ENCODE results near the gene HHIPL1. TPM values are rescaled to one million over a fixed set of nuclear protein-coding genes. Genes with fewer than 3 reads are reported as not detected.

The HHIPL1 gene
- total RNA-seq, 1 donor from 2014 or later: 11.9 TPM

GRCh38 chr14:99681101-99681831 lies 36.3 kb downstream of the HHIPL1 start:
- Histone ChIP-seq H3K27ac (no peak overlapping the region), H3K4me3 (no peak overlapping the region), H3K4me1 (peaks cover 0 to 5% of the 10 kb centered on the region in 2 donors), H3K27me3 (no peaks in the 10 kb centered on the region), H3K9me3 (peaks cover 0 to 17% of the 10 kb centered on the region in 2 donors), H3K36me3 (no peaks in the 10 kb centered on the region)
- intact Hi-C loops (cut with DNase I): loop anchor here (5.0 to 10.0 kb wide), 2 partner anchors 291 to 864 kb away; no protein-coding TSS in a partner anchor
- peak in 1 of 2 donors; percentile 58 for DNase-seq (ENCODE audit: low spot score in 2 of 2)
- TF ChIP-seq, protein P1, sequence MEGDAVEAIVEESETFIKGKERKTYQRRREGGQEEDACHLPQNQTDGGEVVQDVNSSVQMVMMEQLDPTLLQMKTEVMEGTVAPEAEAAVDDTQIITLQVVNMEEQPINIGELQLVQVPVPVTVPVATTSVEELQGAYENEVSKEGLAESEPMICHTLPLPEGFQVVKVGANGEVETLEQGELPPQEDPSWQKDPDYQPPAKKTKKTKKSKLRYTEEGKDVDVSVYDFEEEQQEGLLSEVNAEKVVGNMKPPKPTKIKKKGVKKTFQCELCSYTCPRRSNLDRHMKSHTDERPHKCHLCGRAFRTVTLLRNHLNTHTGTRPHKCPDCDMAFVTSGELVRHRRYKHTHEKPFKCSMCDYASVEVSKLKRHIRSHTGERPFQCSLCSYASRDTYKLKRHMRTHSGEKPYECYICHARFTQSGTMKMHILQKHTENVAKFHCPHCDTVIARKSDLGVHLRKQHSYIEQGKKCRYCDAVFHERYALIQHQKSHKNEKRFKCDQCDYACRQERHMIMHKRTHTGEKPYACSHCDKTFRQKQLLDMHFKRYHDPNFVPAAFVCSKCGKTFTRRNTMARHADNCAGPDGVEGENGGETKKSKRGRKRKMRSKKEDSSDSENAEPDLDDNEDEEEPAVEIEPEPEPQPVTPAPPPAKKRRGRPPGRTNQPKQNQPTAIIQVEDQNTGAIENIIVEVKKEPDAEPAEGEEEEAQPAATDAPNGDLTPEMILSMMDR (IDR thresholded peaks at IDR 0.05): no peak

DNA sequence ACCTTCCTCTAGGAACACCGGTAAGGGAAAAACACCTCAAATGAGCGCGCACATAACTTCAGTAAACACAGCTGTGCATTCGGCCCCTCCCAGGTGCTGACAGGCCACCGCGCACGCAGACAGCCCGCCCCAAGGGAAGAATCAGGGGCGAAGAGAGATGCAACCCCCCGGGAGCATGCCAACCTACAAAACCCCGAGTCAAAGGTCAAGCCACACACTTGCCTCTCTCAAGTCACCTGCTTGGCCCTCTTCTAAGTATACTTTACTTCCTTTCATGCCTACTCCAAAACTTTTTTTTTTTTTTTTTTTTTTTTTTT lies 36.9 kb downstream of the HHIPL1 start:
- TF ChIP-seq, protein P1 (IDR thresholded peaks at IDR 0.05): no peak
- no peaks in the 10 kb centered on the region for H3K27me3 ChIP-seq
- no peak overlapping the region for H3K4me3 ChIP-seq
- intact Hi-C loops (cut with DNase I): loop anchor here (1.0 to 10.0 kb wide), 3 partner anchors 204 to 863 kb away; no protein-coding TSS in a partner anchor
- no peak overlapping the region for H3K27ac ChIP-seq
- peaks cover 0 to 5% of the 10 kb centered on the region in 2 donors for H3K4me1 ChIP-seq
- no peaks in the 10 kb centered on the region for H3K36me3 ChIP-seq
- peaks cover 0 to 17% of the 10 kb centered on the region in 2 donors for H3K9me3 ChIP-seq
- peak in 1 of 2 donors; percentile 48 for DNase-seq (ENCODE audit: low spot score in 2 of 2)

- intact Hi-C loops (cut with DNase I): loop anchor here (1.0 to 10.0 kb wide), 3 partner anchors 202 to 862 kb away; no protein-coding TSS in a partner anchor
- DNase-seq (ENCODE audit: low spot score in 2 of 2): peak in 1 of 2 donors; percentile 89
Measured at GRCh38 chr14:99682809-99683618, 38.1 kb downstream of the HHIPL1 start.

GRCh38 chr14:99683619-99684409 lies 38.9 kb downstream of the HHIPL1 start, which contains the start of gene CYP46A1:
Gene CYP46A1 (plus strand): TSS chr14:99684298. CDS start chr14:99684418, 120 bp downstream.
- peak; percentile 98 to 100 for DNase-seq (ENCODE audit: low spot score in 2 of 2)
- peak within 1 kb of the TSS; percentile 92 to 97 for H3K27ac ChIP-seq
- TF ChIP-seq, protein P1 (IDR thresholded peaks at IDR 0.05): no peak
- intact Hi-C loops (cut with DNase I): loop anchor here (1.0 to 10.0 kb wide), 8 partner anchors 47 to 861 kb away; partner anchors contain the start of genes CCNK, EML1 and YY1
- peaks cover 0 to 5% of the 10 kb centered on the region in 2 donors for H3K4me1 ChIP-seq
- H3K9me3 ChIP-seq: peaks cover 0 to 3% of the 10 kb centered on the region in 2 donors
- no peaks in the 10 kb centered on the region for H3K27me3 ChIP-seq
- peak within 1 kb of the TSS; percentile 92 to 96 for H3K4me3 ChIP-seq
- H3K36me3 ChIP-seq: no peaks in the 10 kb centered on the region

More at GRCh38 chr14:99682809-99683618, 38.1 kb downstream of the HHIPL1 start:
- TF ChIP-seq, protein P1 (IDR thresholded peaks at IDR 0.05): peak; percentile 80 to 96 (median 84)
- Histone ChIP-seq H3K27me3 (no peaks in the 10 kb centered on the region), H3K27ac (peak overlapping the region; percentile 92 to 97), H3K4me1 (peaks cover 0 to 5% of the 10 kb centered on the region in 2 donors), H3K4me3 (peak overlapping the region; percentile 92 to 96), H3K9me3 (peaks cover 0 to 11% of the 10 kb centered on the region in 2 donors), H3K36me3 (no peaks in the 10 kb centered on the region)

Measured in ascending aorta (tissue), 2 donors.